Heart left ventricle (tissue), 16 donors: ENCODE results near the gene TMEM217. TPM values are rescaled to one million over a fixed set of nuclear protein-coding genes. Genes with fewer than 3 reads are reported as not detected.
A peak's percentile ranks its signal among the peaks of the same experiment; 100 is the strongest.

ENCODE experiments used
- ATAC-seq, 4 donors: fragments of 200-7000 bp; cut with Tn5 transposase; one replicate each; pipeline ENCODE4 v1.9.1; 2020 to 2022; ENCODE audit warnings: moderate library complexity in 4 of 4, mild to moderate bottlenecking in 3 of 4, moderate number of reproducible peaks in 1 of 4
- DNase-seq, 5 donors: peaks; one replicate each; pipeline ENCODE4 v3.0.0-alpha.2; 2020
- H3K27ac ChIP-seq, 12 donors: fragments of 200-600 bp; sonication (generic) in 4 of 12; one replicate each; pipeline versions ENCODE4 v1.5.0 to v1.8.0; 2016 to 2022; ENCODE audit warnings: mild to moderate bottlenecking in 2 of 12
- H3K27me3 ChIP-seq, 9 donors: fragments of 200-600 bp; sonication (generic) in 2 of 9; one replicate each; pipeline versions ENCODE4 v1.5.1 to v1.8.0; 2016 to 2022; ENCODE audit warnings: mild to moderate bottlenecking in 3 of 9
- H3K36me3 ChIP-seq, 9 donors: fragments of 200-600 bp; sonication (generic) in 2 of 9; one replicate each; pipeline versions ENCODE4 v1.5.0 to v1.8.0; 2018 to 2022; ENCODE audit warnings: mild to moderate bottlenecking in 2 of 9
- H3K4me1 ChIP-seq, 12 donors: fragments of 200-600 bp; sonication (generic) in 4 of 12; one replicate each; pipeline versions ENCODE4 v1.5.0 to v1.8.0; 2016 to 2022; ENCODE audit warnings: mild to moderate bottlenecking in 3 of 12
- H3K4me3 ChIP-seq, 12 donors: fragments of 200-600 bp; sonication (generic) in 4 of 12; one replicate each; pipeline versions ENCODE4 v1.5.0 to v1.8.0; 2017 to 2022; ENCODE audit warnings: mild to moderate bottlenecking in 9 of 12, moderate library complexity in 4 of 12
- H3K9me3 ChIP-seq, 12 donors: fragments of 200-600 bp; sonication (generic) in 4 of 12; one replicate each; pipeline versions ENCODE4 v1.5.0 to v1.8.0; 2016 to 2022; ENCODE audit warnings: mild to moderate bottlenecking in 1 of 12
- CTCF ChIP-seq, 12 donors: fragments of 200-600 bp; sonication (generic) in 4 of 12; IDR thresholded peaks; one replicate each; pipeline versions ENCODE4 v1.5.0 to v1.8.0; 2018 to 2022; ENCODE audit warnings: antibody characterized with exemption in 12 of 12, mild to moderate bottlenecking in 5 of 12
- POLR2A ChIP-seq, 2 donors: fragments of 450-650 bp; IDR thresholded peaks; one replicate each; pipeline ENCODE4 v1.6.1; 2017; ENCODE audit warnings: antibody characterized with exemption in 2 of 2, mild to moderate bottlenecking in 2 of 2, moderate library complexity in 2 of 2
- WGBS, 4 donors: extraction: QIAGEN DNeasy Blood & Tissue Kit in 2 of 4; methylation state at CpG; one replicate each; pipeline versions ENCODE4 v1.1.5 to v1.1.7; 2013 to 2018; 5-methylcytosine and 5-hydroxymethylcytosine counted together
- intact Hi-C, 10 donors: fragments of 100-400 bp; cut with DNase I; formaldehyde crosslinking; loops; one replicate each; pipeline versions ENCODE4 v1.11.1 to v1.14.2; 2022
- polyA plus RNA-seq, 2 donors: library from polyadenylated mRNA; stranded (reverse); fragments of 200-250 nt; gene quantifications; one replicate each; pipeline ENCODE4 v1.2.3, GENCODE V29; 2013
- total RNA-seq, 9 donors: library from RNA; depleted of rRNA in 2 of 9; stranded (reverse); fragments of >200 nt in 2 of 9; fragmentation: NEBNext Ultra II Directional in 3 of 9; extraction: Animal tissue kit (Norgen Biotek cat#: 25700) in 3 of 9; gene quantifications; one replicate each; pipeline versions ENCODE4 v1.1.0 to v1.2.4, GENCODE V29; 2016 to 2023
- donor health status: ischemic (EF 13 %, LVEDD 7.1; RV severe dilation, severe dysfunction).
- donor health status: healthy with polysubstance abuse.
- donor health status: DM: no; HTN: yes; CAD: no.
- donor health status: DM: no; HTN: no; CAD: no.
- donor health status: ischemic (EF 25% LVEDD 6.9; RV normal size, moderate dysfunction).
- donor health status: ischemic (EF 25% LVEDD 5.7; RV mildly dilated, moderate dysfunction).
- donor health status: healthy.
- donor health status: DM: yes; HTN: yes; CAD: no.
- donor health status: ischemic (EF 35%, LVEDD 5.7; RV mildly dilated, moderate dysfunction).
- donor health status: nonischemic (EF 11% LVEDD 7.7; RV severe dilation, severe dysfunction).
- donor health status: DM: yes; HTN: yes; CAD: no.
- donor health status: PGD.
- donor health status: ischemic (EF 29% LVEDD 5.4; RV normal size, mild dysfunction).
- donor health status: nonischemic (EF 23%, LVEDD 6.1; RV moderate dilation, normal function).

The TMEM217 gene
- total and polyA plus RNA-seq, 11 donors: 0.15 to 2.1 (median 0.65) TPM; not detected in 3

- no peak for TF ChIP-seq POLR2A (IDR thresholded peaks at IDR 0.05)
- no peak for TF ChIP-seq CTCF (IDR thresholded peaks at IDR 0.05)
- Histone ChIP-seq H3K27ac (peak overlapping the region in 7 of 12 donors; percentile 13 to 56 (median 32)), H3K4me1 (peaks cover 0 to 40% (median 4%) of the 10 kb centered on the region in 12 donors), H3K9me3 (no peaks in the 10 kb centered on the region), H3K27me3 (no peaks in the 10 kb centered on the region), H3K4me3 (peak overlapping the region; percentile 32 to 75 (median 66)), H3K36me3 (no peaks in the 10 kb centered on the region)
- DNase-seq (no peak), ATAC-seq (peak in 1 of 4 donors; percentile 32)
- 54 to 61% (median 58%) methylated on average over 6 of the region's 6 CpGs for WGBS, 4 donors
- intact Hi-C loops: no loop called here
Observed at GRCh38 chr6:37221585-37222124, 36.3 kb downstream of the TMEM217 start.

GRCh38 chr6:37218511-37218910 is 39.4 kb downstream of the TMEM217 start:
- Histone ChIP-seq H3K9me3 (no peaks in the 10 kb centered on the region), H3K27ac (no peak overlapping the region), H3K4me1 (peaks cover 0 to 40% (median 4%) of the 10 kb centered on the region in 12 donors), H3K4me3 (no peak overlapping the region), H3K27me3 (no peaks in the 10 kb centered on the region), H3K36me3 (no peaks in the 10 kb centered on the region)
- DNase-seq (no peak), ATAC-seq (no peak)
- 75 to 90% (median 81%) methylated on average over 8 of the region's 8 CpGs for WGBS, 4 donors
- TF ChIP-seq CTCF (IDR thresholded peaks at IDR 0.05): no peak
- TF ChIP-seq POLR2A (IDR thresholded peaks at IDR 0.05): no peak
- intact Hi-C loops: loop anchor here in 5 of 10 donors (10.0 kb wide), 3 partner anchors 324 to 454 kb away; partner anchors contain the start of gene C6orf89 (in 3 of the 5)

- intact Hi-C loops: loop anchor here in 5 of 10 donors (10.0 kb wide), 3 partner anchors 323 to 453 kb away; partner anchors contain the start of gene C6orf89 (in 3 of the 5)
- TF ChIP-seq POLR2A (IDR thresholded peaks at IDR 0.05) (no peak), CTCF (IDR thresholded peaks at IDR 0.05) (no peak)
- peaks cover 0 to 38% (median 4%) of the 10 kb centered on the region in 12 donors for H3K4me1 ChIP-seq
- 93 to 98% (median 95%) methylated on average over 6 of the region's 6 CpGs for WGBS, 4 donors
- no peak overlapping the region for H3K27ac ChIP-seq
- no peaks in the 10 kb centered on the region for H3K36me3 ChIP-seq
- no peak for ATAC-seq
- no peak for DNase-seq
- H3K9me3 ChIP-seq: no peaks in the 10 kb centered on the region
- no peak overlapping the region for H3K4me3 ChIP-seq
- H3K27me3 ChIP-seq: no peaks in the 10 kb centered on the region
Observed at GRCh38 chr6:37218061-37218460, 39.9 kb downstream of the TMEM217 start.

- WGBS, 4 donors: 70 to 85% (median 82%) methylated on average over 9 of the region's 9 CpGs
- Histone ChIP-seq H3K36me3 (no peaks in the 10 kb centered on the region), H3K27ac (no peak overlapping the region), H3K27me3 (no peaks in the 10 kb centered on the region), H3K9me3 (no peaks in the 10 kb centered on the region), H3K4me1 (peaks cover 0 to 34% (median 0%) of the 10 kb centered on the region in 12 donors), H3K4me3 (no peak overlapping the region)
- ATAC-seq (no peak), DNase-seq (no peak)
- intact Hi-C loops: loop anchor here in 7 of 10 donors (5.0 to 10.0 kb wide), 6 partner anchors 185 to 447 kb away; partner anchors contain the start of gene C6orf89 (in 4 of the 7)
- TF ChIP-seq POLR2A (IDR thresholded peaks at IDR 0.05): no peak
Observed at GRCh38 chr6:37212268-37212667, 45.7 kb downstream of the TMEM217 start.
